Stimulated activated CD4-positive, alpha-beta T cell treated with anti-CD3 and anti-CD28 coated beads, Interleukin-2, amount 100 ng/mL, for 48 hours (primary cell): Measurements from ENCODE around the gene PAF1.

Source experiments
- DNase-seq, 2 donors: peaks; one replicate each; pipeline ENCODE4 v3.0.0-alpha.2; 2020

PAF1 gene

DNA sequence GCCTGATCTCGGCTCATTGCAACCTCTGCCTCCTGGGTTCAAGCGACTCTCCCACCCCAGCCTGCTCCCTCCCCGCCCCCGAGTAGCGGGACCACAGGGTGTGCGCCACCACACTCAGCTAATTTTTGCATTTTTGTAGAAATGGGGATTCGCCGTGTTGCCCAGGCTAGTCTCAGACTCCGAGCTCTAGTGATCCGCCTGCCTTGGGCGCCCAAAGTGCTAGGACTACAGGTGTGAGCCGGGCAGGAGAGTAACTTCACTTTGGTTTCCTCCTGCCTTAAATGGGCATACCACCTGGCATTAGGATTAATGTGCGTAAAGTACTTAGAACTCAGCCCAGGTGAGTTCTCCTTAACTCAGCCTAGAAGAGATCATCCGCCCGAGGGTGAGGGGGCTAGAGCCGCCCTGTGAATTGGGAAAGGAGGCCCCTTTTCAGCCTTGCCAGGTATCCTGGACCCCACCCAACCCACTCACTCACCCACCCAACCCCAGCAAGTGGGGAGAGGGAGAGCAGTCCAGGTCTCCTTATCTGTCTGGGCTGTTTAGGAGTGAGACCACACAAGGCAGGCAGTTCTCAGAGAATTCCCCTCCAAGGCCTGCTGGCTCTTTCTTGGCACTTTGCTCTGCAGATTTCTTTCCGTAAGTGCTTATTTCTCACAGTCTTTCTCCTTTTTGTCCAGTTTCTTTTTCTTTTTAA is 14.5 kb upstream of the PAF1 start:
- no peak for DNase-seq

DNA sequence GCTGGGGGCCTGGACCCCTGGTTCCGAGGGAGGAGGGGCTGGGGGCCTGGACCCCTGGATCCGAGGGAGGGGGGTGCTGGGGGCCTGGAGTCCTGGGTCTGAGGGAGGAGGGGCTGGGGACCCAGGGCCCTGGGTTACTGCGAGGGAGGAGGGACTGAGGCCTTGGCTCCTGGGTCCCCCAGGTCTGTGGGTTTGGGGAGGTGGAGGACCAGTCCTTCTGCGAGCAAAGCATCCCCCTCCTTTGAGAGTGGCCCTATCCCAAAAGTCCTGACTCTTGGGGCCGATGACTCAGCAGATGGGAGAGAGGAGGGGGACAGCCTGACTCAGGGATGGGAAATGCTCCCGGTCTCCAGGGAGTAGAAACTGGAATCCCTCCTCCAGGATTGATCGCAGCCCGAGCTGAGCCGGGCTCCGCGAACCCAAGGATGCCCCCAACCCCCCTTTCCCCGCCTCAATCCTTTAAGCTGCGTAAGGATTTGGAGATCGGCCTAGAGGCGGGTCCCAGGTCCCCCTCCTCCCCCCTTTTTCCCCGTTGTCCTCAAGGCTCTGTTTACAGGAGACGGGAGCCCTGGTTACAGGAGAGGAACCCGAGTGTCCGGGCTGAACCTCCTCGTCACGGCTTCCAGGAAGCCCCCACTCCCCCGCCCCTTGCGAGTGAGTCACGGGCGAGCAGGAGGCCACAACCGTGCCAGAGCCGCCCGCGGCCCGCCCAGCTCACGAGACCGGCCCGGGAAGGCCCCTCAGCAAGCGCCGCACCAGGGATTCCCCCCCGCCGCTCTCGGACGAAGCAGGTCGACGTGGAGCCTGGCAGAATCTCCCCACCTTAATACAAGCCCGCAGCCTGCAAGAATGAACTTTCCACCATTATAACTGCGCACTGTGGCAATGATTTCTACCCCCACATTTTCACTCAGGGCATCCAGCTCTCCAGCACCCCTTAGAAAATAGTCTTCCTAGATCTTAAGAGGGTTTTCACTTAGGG is 12.7 kb upstream of the PAF1 start:
- peak; percentile 91 to 94 for DNase-seq

- peak; percentile 79 to 84 for DNase-seq
Observed at GRCh38 chr19:39402346-39403300, 11.7 kb upstream of the PAF1 start.

DNA sequence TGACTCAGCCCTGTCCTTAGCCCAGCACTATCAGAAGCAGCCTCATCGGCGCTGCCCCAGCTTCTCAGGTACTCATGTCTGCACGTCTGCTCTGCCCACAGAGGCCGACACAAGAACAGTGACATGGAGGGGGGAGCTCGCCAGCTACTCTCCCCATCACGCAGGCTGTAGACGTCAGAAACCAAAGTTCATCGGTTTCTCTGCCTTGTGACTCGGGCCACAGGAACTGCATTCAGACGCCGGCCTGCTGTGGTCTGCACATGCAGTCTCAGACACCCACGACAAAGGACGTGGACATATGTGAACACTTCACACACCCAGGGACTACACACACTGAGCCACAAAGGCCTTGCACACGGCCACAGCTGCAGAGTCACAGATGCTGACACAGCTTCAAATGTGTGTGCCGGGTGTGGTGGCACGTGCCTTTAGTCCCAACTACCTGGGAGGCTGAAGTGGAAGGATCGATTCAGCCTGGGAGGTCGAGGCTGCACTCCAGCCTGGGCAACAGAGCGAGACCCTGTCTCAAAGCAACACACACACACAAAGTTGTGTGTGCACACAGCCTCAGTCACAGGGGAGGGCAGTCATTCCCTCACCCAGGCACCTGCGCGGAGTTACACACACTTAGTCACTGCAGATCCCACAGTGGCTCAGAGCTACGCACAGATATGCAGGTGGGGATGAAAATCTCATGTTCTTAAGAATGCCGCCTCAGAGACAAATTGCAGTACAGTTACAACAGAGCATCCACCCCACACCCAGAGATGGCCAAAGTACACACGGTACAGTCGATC is 10.8 kb upstream of the PAF1 start:
- peak; percentile 66 to 71 for DNase-seq

DNA sequence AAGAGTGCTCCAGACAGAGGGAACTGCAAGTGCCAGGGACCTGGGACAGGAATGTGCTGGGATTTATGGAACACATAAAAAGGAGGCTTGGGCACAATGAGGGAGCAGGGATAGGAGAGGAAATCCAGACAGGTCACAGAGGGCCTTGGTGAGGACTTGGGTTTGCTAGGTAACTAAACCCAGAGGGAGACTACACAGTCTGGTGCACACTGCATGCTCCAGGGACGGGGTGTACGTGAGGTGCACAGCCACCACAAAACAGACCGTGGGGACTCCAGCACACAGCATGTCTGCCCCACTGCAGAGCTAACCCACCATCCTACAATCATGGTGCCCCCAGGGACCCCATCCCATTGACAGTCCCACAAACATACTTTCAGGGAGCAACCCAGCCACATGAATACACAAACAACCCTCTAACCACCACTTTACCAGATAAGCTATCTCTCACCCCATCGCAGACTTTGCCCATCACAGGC is 10.2 kb upstream of the PAF1 start:
- no peak for DNase-seq

DNA sequence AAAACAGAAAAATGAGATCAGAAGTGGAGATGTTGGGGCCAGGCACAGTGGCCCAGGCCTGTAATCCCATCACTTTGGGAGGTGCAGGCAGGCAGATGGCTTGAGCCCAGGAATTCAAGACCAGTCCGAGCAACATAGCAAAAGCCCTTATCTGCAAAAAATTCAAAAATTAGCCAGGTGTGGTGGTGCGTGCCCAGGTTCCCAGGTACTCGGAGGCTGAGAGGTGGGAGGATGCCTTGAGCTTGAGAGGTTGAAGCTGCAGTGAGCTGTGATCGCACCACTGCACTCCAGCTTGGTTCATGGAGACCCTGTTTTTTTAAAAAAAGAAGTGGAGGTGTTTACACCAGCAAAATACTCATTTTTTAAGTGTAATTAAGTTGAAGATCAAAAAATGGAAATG is 9.2 kb upstream of the PAF1 start:
- no peak for DNase-seq

- DNase-seq, result no peak
Observed at GRCh38 chr19:39399668-39400050, 8.8 kb upstream of the PAF1 start.

- no peak for DNase-seq
Observed at GRCh38 chr19:39398297-39398864, 7.5 kb upstream of the PAF1 start.

DNA sequence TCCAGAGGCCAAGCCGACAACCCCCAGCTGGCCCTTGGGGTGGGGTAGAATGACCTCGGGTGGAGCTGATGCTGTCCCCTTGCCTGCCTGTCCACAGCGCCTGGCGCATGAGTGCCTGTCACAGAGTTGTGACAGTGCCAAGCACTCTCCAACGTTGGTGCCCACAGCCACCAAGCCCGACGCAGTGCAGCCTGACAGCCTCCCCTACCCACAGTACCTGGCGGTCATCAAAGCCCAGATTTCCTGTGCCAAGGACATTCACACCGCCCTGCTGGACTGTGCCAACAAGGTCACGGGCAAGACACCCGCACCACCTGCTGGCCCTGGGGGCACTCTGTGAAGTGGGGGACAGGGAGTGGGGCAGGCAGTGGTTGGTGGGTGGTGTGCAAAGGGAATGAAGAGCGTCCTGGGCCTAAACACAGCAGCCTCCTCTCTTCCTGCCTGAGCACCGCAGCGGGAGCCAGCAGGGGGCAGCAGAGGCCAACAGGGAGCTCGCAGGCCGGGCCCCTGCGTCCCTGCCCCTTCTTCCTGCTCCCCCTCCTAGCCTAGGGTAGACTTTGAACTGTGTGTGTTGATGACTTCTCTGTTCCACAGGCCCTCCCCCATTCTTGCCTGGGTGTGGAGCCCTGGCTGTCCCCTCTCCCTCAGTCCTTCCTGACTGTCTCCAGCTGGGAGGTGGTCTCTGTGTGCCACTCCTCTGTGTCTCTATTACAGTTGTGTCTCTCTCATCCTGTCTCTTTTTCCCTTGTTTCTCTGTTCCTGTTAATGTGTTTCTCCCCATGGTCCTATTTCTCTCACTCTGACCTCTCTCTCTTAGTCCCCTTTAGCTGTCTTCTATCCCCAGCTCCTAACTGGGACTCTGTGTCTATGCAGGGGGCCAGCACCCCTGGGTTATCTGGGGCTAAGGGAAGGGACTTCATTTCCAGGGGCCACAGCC is 6.7 kb upstream of the PAF1 start:
- peak; percentile 96 for DNase-seq

DNA sequence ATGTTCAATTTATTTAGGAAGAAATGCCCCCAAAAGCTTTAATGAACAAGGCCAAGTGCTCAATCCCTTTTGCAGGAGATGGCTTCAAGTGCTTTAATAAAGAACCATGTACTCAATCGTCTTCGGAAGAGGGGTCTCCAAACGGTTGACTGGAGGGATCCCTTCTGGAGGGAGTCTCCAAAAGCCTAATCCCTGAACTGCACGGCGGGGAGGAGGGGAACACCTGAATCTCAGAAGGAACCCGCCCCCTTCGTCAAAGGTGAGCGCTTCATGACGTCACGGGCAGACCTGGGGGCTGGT is 505 bp downstream of the PAF1 start:
- peak in 1 of 2 donors; percentile 73 for DNase-seq

DNA sequence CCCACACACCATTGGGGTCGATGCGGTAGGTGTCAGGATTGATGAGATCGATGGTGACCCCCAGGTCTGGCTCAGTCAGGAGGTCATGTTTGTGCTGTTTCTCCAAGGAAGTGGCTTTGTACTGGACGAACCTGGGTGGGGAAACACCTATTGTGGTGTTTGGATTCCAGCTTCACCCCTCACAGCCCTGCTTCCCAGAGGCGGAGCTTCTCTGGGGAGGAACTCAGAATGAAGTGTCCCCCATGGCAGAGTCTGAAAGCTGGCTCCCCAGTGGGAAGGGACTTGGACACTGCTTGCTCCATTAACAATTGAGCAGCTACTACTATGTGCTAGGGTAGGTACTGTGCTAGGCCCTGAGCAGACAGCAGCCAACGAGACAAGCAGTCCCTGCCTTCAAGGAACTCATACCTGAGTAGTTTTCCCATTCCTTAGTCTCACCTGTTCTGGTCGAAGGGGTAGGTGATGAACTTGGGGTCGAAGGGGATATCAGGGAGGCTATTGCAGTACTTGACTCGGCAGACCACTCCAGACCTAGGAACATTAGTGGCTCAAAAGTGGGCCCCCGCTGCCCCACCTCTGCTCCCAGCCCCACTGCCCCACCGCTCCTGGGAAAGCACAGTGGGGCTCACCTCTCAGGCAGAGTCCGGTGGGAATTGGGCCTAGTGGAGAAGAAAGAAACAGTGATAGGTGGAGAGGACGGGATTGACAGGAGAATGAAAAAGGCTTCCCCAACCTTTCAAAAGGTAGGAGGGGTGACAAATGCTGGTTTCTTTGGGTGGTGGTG is 1.1 kb downstream of the PAF1 start:
- no peak for DNase-seq

GRCh38 chr19:39388657-39389056 is 2.2 kb downstream of the PAF1 start:
- DNase-seq, result no peak

GRCh38 chr19:39386557-39386956 is 4.3 kb downstream of the PAF1 start:
- DNase-seq, result no peak

GRCh38 chr19:39385629-39386411 is 5.1 kb downstream of the PAF1 start:
- no peak for DNase-seq

DNA sequence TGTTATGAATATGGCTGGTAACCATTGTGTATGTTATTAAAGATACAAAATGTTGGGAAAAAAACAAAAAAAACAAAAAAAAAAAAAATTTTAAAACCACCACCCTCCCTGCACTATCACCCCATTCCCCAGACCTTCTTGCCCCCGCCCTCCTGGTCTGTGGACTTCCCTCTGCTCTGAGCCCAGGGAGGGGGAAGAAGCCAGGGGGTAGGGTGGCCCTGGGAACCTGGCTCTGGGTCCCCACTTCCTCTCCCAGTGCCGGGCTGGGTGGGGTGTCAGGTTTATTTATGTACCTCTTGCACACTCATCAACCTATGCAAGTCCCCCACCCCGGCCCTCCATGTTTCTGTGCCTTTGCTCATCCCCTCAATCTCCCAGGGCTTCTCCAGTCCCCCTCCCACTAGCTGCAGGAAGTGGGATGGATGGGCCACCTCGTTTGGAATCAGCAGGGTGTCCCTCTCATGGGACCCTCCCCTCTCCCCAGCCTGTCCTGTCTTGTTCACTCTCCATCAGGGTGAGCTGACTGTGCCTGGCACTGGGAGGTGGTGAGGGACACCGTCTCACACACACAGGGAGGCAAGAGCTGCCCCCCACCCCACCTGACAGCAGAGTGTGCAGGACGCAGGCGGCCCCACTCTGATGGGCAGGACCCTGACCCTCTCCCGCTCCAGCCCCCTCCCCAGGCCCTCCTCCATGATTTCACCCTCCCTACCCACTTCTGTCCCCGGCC is 5.9 kb downstream of the PAF1 start:
- DNase-seq, result no peak

- DNase-seq, result no peak
Observed at GRCh38 chr19:39382991-39383828, 7.7 kb downstream of the PAF1 start.

GRCh38 chr19:39381910-39382611 is 8.8 kb downstream of the PAF1 start:
- DNase-seq, result no peak
